Uterus (tissue), 2 donors: ENCODE results near the gene RHOBTB1.

Experiments used
- CTCF ChIP-seq, 4 experiments: fragments of 200-600 bp in 2 of 4; fragments of 450-650 bp in 2 of 4; sonication (generic) in 2 of 4; IDR thresholded peaks; one replicate each; pipeline ENCODE4 v1.5.1; 2016 to 2019; ENCODE audit warnings: antibody characterized with exemption in 4 of 4, mild to moderate bottlenecking in 2 of 4, moderate library complexity in 1 of 4
- POLR2A ChIP-seq, 2 donors: fragments of 450-650 bp; IDR thresholded peaks; one replicate each; pipeline ENCODE4 v1.6.1; 2016; ENCODE audit warnings: antibody characterized with exemption in 2 of 2, mild to moderate bottlenecking in 1 of 2, moderate library complexity in 1 of 2

GRCh38 chr10:60903096-60903495, 40.9 kb downstream of the RHOBTB1 start:
- TF ChIP-seq CTCF (IDR thresholded peaks at IDR 0.05) = no peak
- no peak for TF ChIP-seq POLR2A (IDR thresholded peaks at IDR 0.05)
